Measurements from ENCODE around the gene LRRC74A.

DNA sequence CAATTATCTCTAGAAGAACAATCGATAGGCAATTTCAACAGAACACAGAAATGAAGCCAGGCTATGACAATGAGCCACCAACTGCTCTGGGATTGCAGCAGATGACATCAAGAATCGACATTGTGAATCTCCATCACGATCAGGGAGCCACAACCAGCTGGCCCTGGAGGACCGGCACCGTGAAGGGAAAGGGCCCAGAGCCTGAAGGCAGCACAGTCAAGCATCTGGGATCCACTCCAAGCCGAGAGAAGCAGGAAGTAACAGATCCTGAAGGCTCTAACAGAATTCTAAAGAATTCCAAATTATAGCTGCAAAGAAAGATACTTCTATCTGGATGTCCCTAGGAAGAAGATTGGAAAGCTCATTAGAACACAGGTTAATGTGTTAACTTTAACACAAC lies 61.0 kb downstream of the LRRC74A start:
- TF ChIP-seq OSR1 (CRISPR knock-in tag; IDR thresholded peaks at IDR 0.05) = no peak
- TF ChIP-seq ARNTL (CRISPR knock-in tag; IDR thresholded peaks at IDR 0.05; ENCODE audit: borderline replicate concordance, low read depth) = no peak
- no peak for TF ChIP-seq ESRRG (CRISPR knock-in tag; IDR thresholded peaks at IDR 0.05)
- TF ChIP-seq RARB (CRISPR knock-in tag; IDR thresholded peaks at IDR 0.05) = no peak
- TF ChIP-seq TOX (CRISPR knock-in tag; IDR thresholded peaks at IDR 0.05; ENCODE audit: borderline replicate concordance) = no peak
- no peak for TF ChIP-seq ZFP3 (CRISPR knock-in tag; IDR thresholded peaks at IDR 0.05)
- no peak for TF ChIP-seq TSHZ2 (CRISPR knock-in tag; IDR thresholded peaks at IDR 0.05)
- TF ChIP-seq BACH2 (CRISPR knock-in tag; IDR thresholded peaks at IDR 0.05; ENCODE audit: borderline replicate concordance) = no peak
- TF ChIP-seq, protein P1, sequence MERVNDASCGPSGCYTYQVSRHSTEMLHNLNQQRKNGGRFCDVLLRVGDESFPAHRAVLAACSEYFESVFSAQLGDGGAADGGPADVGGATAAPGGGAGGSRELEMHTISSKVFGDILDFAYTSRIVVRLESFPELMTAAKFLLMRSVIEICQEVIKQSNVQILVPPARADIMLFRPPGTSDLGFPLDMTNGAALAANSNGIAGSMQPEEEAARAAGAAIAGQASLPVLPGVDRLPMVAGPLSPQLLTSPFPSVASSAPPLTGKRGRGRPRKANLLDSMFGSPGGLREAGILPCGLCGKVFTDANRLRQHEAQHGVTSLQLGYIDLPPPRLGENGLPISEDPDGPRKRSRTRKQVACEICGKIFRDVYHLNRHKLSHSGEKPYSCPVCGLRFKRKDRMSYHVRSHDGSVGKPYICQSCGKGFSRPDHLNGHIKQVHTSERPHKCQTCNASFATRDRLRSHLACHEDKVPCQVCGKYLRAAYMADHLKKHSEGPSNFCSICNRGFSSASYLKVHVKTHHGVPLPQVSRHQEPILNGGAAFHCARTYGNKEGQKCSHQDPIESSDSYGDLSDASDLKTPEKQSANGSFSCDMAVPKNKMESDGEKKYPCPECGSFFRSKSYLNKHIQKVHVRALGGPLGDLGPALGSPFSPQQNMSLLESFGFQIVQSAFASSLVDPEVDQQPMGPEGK (CRISPR knock-in tag; IDR thresholded peaks at IDR 0.05; ENCODE audit: borderline replicate concordance) = no peak
- no peak for TF ChIP-seq ZNF8 (CRISPR knock-in tag; IDR thresholded peaks at IDR 0.05)
- TF ChIP-seq ZC3H10 (CRISPR knock-in tag; IDR thresholded peaks at IDR 0.05) = no peak
- TF ChIP-seq ZNF70 (CRISPR knock-in tag; IDR thresholded peaks at IDR 0.05) = no peak
- TF ChIP-seq ZFP30 (CRISPR knock-in tag; IDR thresholded peaks at IDR 0.05) = no peak

Data from SK-N-SH treated with all-trans-retinoic acid at 6 μM for 48 hours (cell line).